HG03520 (cell line): ENCODE data around the gene DNAAF1.
"Not testable (repeated sequence)": the region's sequence is repeated elsewhere in the genome, so short reads cannot be mapped to it uniquely, and the experiment has no call there.

Experiments used
- ATAC-seq: cut with Tn5 transposase; IDR thresholded peaks from one replicate; pipeline ENCODE4 v1.9.1; 2021; ENCODE audit warnings: mild to moderate bottlenecking, moderate library complexity; ENCODE audit not compliant: unreplicated experiment

Gene DNAAF1

GRCh38 chr16:84144859-84145639 is at the start of gene DNAAF1, which contains the start of gene HSDL1:
DNAAF1 (plus strand) TSS chr16:84145308; CDS start chr16:84145441, 133 bp downstream.
HSDL1 (minus strand) TSS chr16:84145177; CDS start chr16:84131321, 13,856 bp downstream.
- ATAC-seq = peak; percentile 77

- no peak for ATAC-seq
Measured at GRCh38 chr16:84095466-84095865, 49.6 kb upstream of the DNAAF1 start.

- ATAC-seq = no peak
Measured at GRCh38 chr16:84096447-84097005, 48.6 kb upstream of the DNAAF1 start.

GRCh38 chr16:84098939-84099338 is 46.2 kb upstream of the DNAAF1 start:
- ATAC-seq = no peak

DNA sequence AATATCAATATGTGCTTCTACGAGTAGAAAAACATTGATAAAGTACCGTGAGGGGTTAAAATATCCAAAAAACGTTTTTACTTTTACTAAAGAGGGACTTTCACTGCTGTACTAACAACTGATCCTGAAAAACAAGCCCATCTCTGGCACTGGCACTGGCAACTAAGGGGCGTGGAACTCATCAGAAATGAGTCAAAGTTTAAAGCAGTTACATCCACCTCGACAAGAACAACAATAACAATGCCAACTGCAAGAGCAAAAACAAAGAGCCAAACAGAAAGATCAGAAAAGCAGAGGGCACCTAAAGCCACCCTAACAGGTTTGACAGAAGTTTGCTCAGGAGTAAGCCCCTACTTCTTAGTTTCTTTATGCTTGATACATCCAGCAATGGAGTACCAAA is 41.4 kb upstream of the DNAAF1 start:
- ATAC-seq = no peak

GRCh38 chr16:84104231-84104630 is 40.9 kb upstream of the DNAAF1 start:
- ATAC-seq = no peak

DNA sequence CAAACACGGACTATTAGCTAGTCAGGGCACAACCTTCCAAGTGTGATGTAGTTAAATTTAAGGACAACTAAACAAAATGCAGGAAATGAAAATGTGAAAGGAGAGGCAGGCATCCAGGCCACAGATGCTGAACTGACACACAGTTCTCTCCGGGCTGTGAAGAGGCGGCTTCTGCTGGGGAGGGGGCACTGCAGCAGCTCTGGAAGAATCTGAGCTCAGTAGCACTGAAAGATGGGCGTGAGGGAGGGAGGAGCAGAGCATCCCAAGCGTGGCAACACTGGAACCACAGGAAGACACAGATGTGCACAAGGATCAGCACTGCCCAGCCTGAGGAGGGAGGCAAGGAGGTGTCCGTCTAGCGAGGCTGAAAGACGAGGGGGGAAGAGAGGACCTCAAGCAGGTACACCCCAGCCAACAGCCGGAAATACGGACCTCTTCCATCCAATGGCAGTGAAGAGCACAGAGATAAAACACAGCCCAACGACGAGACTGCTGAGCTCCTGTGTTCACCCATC is 39.8 kb upstream of the DNAAF1 start:
- no peak for ATAC-seq

GRCh38 chr16:84105948-84106740 is 39.0 kb upstream of the DNAAF1 start:
- no peak for ATAC-seq

DNA sequence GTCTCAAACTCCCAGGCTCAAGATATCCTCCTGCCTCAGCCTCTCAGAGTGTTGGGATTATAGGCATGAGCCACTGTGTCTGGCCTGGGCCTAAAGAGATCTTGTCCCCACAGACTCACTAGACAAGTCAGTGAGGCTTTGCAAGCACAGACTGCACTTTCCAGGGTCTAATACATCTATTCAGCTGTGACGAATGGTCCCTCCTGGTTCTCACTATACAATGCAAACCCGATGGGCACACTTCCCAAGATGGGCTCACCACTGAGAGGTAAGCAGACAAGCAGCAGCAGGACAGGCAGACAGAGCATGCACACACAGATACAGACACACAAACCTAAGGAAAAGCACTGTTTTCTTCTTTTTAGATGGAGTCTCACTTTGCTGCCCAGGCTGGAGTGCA is 37.2 kb upstream of the DNAAF1 start:
- no peak for ATAC-seq

DNA sequence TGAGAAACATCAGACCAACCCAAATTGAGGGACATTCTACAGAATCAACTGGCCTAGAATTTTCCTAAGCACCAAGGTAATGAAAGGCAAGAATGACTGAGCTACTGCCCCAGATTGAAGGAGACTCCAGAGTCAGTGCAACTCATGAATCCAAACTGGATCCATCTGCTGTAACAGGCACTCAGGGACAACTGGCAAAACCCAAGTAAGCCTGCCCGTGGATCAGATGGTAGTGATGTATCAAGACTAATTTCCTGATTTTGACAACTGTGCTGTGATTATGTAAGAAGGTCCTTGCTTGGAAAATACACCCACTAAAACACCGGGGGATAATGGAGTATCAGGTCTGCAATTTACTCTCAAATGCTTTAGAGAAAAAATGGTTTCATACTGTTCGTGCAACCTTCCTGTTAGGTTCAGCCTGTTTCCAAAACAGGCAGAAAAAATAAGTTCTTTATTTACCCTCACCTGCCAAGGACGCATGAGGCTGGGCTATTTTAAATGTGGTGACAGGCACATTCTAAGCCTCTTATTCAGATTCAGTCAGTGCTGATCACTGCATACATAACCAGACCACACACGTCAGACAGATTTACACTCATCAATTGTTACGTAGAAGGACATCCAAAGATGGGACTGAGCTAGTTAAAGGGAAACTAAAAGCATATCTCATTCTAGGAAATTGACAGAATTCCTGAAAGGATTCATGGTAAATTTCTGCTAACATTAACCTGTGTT is 35.3 kb upstream of the DNAAF1 start:
- ATAC-seq = no peak

- ATAC-seq = no peak
Measured at GRCh38 chr16:84110527-84110926, 34.6 kb upstream of the DNAAF1 start.

DNA sequence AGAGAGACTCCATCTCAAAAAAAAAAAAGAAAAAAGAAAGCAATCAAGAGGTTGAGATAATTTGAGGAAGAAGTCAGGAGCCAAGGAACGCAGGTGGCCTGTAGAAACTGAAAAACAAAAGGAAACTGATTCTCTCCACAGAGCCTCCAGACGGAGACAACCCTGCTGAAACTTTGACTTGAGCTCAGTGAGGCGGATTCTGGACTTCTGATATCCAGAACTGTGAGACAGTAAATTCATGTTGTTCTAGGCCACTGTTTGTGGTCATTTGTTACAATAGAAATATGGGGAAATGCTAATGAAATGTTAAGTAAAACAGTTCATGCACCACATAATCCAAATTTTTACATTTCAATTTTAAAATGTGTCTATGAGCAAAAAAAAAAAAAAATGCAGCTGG is 33.6 kb upstream of the DNAAF1 start:
- ATAC-seq = no peak

GRCh38 chr16:84111949-84112348 is 33.2 kb upstream of the DNAAF1 start:
- ATAC-seq = not testable (repeated sequence)

GRCh38 chr16:84115919-84116719 is 29.0 kb upstream of the DNAAF1 start:
- ATAC-seq = peak; percentile 33

GRCh38 chr16:84116720-84117493 is 28.2 kb upstream of the DNAAF1 start, which contains the start of gene MBTPS1:
MBTPS1 (minus strand) TSS chr16:84116942; CDS start chr16:84101783, 15,159 bp downstream.
- peak; percentile 93 for ATAC-seq

GRCh38 chr16:84117494-84117843 is 27.6 kb upstream of the DNAAF1 start:
- ATAC-seq = no peak

- not testable (repeated sequence) for ATAC-seq
Measured at GRCh38 chr16:84118315-84118714, 26.8 kb upstream of the DNAAF1 start.

DNA sequence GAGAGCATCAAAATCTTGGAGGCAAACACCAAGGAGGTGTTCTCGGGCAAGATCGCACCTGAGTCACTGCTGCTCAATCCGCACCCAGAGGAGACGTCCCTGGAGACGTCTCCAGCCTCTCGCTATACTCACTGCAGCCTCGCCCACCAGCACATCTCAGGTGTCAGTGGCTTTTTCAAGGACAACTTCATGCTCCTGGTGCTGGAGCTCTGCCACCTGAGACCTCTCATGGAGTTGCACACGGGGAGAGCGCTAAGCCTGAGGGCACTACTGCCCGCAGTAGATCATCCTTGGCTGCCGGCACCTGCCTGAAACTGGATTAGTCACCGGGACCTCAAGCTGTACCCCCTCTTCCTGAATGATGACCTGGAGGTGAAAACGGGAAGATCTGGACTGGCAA is 25.7 kb upstream of the DNAAF1 start:
- ATAC-seq = no peak

DNA sequence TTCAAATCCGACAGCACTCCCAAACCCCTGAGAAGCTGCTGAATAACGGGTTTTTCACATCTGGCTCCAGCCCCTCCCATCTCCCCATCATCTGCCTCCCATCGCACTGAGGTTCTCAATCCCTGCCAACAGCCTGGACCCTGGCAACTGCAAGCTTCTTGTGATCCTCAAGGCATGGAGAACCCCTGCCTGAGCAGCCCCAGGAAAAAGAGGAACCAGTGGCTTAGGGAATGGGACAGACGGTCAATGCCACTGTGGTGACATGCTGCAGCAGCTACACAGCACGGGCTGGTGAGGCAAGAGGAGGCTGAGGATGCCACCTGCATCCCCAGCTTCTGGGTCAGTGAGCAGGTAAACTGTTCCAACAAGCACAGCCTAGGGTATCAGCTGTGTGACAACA is 25.1 kb upstream of the DNAAF1 start:
- no peak for ATAC-seq
